ENCODE measurements around the gene DNAI4. TPM values are rescaled to one million over a fixed set of nuclear protein-coding genes. Genes with fewer than 3 reads are reported as not detected.

Gene DNAI4
- total and polyA plus RNA-seq, 11 donors, result 0.72 to 18.9 (median 8.8) TPM

DNA sequence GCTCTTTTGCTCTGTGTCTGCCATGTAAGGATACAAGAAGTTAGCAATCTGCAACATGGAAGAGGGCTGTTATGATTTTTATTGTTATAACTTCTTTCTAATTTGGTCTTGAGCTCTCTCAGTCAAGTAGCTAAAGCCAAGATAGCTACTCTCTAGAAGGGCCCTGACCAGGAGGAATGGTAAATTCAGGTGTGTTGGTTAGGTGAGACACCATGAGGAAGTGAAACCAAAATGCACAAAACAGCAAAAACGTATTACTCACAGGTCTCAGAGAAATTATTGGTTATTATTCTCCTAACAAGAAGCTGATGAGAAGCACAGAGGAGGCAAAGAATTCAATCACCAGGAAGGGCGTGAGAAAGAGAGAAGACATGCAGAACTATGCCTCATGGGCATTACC, 71.8 kb downstream of the DNAI4 start:
- 87 to 94% (median 93%) methylated on average over 2 of the region's 2 CpGs for WGBS, 4 donors
- DNase-seq (no peak), ATAC-seq (no peak)
- Histone ChIP-seq H3K4me3 (no peak overlapping the region), H3K4me1 (no peaks in the 10 kb centered on the region), H3K9me3 (peaks cover 0 to 17% (median 0%) of the 10 kb centered on the region in 12 donors), H3K36me3 (no peaks in the 10 kb centered on the region), H3K27ac (no peak overlapping the region), H3K27me3 (no peaks in the 10 kb centered on the region)
- intact Hi-C loops (cut with DNase I), result no loop called here
- no peak for TF ChIP-seq CTCF (IDR thresholded peaks at IDR 0.05)
- no peak for TF ChIP-seq POLR2A (IDR thresholded peaks at IDR 0.05)

- Histone ChIP-seq H3K4me1 (no peaks in the 10 kb centered on the region), H3K9me3 (peaks cover 0 to 17% (median 0%) of the 10 kb centered on the region in 12 donors), H3K27me3 (no peaks in the 10 kb centered on the region), H3K4me3 (no peak overlapping the region), H3K27ac (no peak overlapping the region), H3K36me3 (no peaks in the 10 kb centered on the region)
- DNase-seq (no peak), ATAC-seq (no peak)
- intact Hi-C loops (cut with DNase I), result no loop called here
- TF ChIP-seq POLR2A (IDR thresholded peaks at IDR 0.05) (no peak), CTCF (IDR thresholded peaks at IDR 0.05) (no peak)
- 94 to 100% (median 96%) methylated on average over 1 of the region's 1 CpG for WGBS, 4 donors
Observed at GRCh38 chr1:66850989-66851388, 73.7 kb downstream of the DNAI4 start.

DNA sequence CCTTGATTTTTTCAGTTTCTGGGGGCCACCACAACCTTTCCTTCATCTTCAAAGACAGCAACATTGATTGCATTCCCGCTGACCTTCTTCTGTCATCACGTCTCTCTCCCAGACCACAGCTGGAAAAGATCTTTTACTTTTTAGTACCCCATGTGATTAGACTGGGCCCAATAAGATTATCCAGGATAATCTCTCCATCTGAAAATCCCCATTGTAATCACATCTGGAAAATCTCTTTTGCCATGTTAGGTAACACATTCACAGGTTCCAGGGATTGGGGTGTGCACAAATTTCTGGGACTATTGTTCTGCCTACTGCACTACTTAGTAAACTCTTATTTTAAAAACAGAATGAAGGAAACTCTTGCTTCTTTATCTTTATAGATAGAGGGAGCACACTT, 76.5 kb downstream of the DNAI4 start:
- 52 to 82% (median 68%) methylated on average over 2 of the region's 2 CpGs for WGBS, 4 donors
- no peak for DNase-seq
- Histone ChIP-seq H3K36me3 (no peaks in the 10 kb centered on the region), H3K9me3 (peaks cover 0 to 17% (median 0%) of the 10 kb centered on the region in 12 donors), H3K27me3 (no peaks in the 10 kb centered on the region), H3K4me3 (no peak overlapping the region), H3K4me1 (no peaks in the 10 kb centered on the region), H3K27ac (no peak overlapping the region)
- intact Hi-C loops (cut with DNase I), result no loop called here
- no peak for TF ChIP-seq CTCF (IDR thresholded peaks at IDR 0.05)
- no peak for TF ChIP-seq POLR2A (IDR thresholded peaks at IDR 0.05)
- peak in 1 of 4 donors; percentile 76 for ATAC-seq

DNA sequence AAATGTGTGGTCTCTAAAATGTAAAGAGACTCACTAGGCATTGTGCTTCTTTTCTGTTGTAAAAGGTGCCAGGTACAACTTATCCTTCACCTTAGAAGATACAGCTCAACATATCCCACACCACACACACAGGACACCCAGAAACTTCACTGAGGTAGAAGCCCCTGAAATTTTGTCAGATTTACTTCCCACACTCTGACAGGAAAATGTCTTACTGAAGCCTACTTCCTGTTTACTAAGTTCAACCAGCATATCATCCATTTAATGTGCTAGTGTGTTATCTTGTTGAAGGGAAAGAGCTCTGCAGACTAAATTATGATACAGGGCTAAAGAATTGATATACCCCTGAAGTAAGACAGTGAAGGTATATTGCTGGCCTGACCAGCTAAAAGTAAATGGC, 83.7 kb downstream of the DNAI4 start:
- Histone ChIP-seq H3K27me3 (no peaks in the 10 kb centered on the region), H3K4me3 (no peak overlapping the region), H3K9me3 (no peaks in the 10 kb centered on the region), H3K27ac (no peak overlapping the region), H3K36me3 (no peaks in the 10 kb centered on the region), H3K4me1 (no peaks in the 10 kb centered on the region)
- ATAC-seq, result no peak
- no peak for DNase-seq
- TF ChIP-seq POLR2A (IDR thresholded peaks at IDR 0.05) (no peak), CTCF (IDR thresholded peaks at IDR 0.05) (no peak)
- intact Hi-C loops (cut with DNase I), result no loop called here
